ENCODE results near the gene FRMD3.

GRCh38 chr9:83459830-83460229 lies 78.4 kb downstream of the FRMD3 start:
- TF ChIP-seq CTCF (IDR thresholded peaks at IDR 0.05; ENCODE audit: poor library complexity, severe bottlenecking) (no peak), POLR2AphosphoS5 (IDR thresholded peaks at IDR 0.05) (no peak), EP300 (conservative IDR thresholded peaks at IDR 0.05; ENCODE audit: poor library complexity, severe bottlenecking) (no peak), TAF1 (IDR thresholded peaks at IDR 0.05; ENCODE audit: low read depth) (no peak), EZH2 (IDR thresholded peaks at IDR 0.05; ENCODE audit: borderline replicate concordance, insufficient read depth, low read length, poor library complexity, severe bottlenecking) (no peak)

Data from neural cell (in vitro differentiated cells).